GM10266 (cell line): ENCODE results near the gene RAP1GAP2.

Experiments used
- DNase-seq: peaks from one replicate; pipeline ENCODE4 v3.0.0; 2012; ENCODE audit errors: extremely low spot score
- TF ChIP-seq, protein P1 (sequence below): IDR thresholded peaks from 2 replicates; pipeline ENCODE4 v1.5.1; 2012; ENCODE audit warnings: mild to moderate bottlenecking, low read depth; ENCODE audit not compliant: control insufficient read depth, insufficient read depth; ENCODE audit errors: missing control alignments

RAP1GAP2 gene

DNA sequence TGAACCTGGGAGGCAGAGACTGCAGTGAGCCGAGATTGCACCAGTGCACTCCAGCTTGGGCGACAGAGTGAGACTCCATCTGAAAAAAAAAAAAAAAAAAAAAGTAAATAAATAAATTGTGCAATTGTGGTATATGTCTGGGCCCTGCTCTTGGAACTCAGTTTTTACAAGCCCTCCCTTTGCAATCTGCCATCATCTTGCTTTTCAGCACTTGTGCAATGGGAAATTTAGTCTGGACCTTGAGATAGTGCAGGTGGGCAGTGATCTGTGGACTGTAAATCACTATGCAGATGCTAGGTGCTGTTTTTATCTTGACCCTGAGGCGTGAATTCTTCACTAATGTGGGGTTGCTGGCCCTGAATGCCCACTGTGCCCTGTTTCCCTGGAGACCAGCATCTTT is 6.5 kb upstream of the RAP1GAP2 start:
- TF ChIP-seq, protein P1, sequence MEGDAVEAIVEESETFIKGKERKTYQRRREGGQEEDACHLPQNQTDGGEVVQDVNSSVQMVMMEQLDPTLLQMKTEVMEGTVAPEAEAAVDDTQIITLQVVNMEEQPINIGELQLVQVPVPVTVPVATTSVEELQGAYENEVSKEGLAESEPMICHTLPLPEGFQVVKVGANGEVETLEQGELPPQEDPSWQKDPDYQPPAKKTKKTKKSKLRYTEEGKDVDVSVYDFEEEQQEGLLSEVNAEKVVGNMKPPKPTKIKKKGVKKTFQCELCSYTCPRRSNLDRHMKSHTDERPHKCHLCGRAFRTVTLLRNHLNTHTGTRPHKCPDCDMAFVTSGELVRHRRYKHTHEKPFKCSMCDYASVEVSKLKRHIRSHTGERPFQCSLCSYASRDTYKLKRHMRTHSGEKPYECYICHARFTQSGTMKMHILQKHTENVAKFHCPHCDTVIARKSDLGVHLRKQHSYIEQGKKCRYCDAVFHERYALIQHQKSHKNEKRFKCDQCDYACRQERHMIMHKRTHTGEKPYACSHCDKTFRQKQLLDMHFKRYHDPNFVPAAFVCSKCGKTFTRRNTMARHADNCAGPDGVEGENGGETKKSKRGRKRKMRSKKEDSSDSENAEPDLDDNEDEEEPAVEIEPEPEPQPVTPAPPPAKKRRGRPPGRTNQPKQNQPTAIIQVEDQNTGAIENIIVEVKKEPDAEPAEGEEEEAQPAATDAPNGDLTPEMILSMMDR, result no peak
- no peak for DNase-seq

DNA sequence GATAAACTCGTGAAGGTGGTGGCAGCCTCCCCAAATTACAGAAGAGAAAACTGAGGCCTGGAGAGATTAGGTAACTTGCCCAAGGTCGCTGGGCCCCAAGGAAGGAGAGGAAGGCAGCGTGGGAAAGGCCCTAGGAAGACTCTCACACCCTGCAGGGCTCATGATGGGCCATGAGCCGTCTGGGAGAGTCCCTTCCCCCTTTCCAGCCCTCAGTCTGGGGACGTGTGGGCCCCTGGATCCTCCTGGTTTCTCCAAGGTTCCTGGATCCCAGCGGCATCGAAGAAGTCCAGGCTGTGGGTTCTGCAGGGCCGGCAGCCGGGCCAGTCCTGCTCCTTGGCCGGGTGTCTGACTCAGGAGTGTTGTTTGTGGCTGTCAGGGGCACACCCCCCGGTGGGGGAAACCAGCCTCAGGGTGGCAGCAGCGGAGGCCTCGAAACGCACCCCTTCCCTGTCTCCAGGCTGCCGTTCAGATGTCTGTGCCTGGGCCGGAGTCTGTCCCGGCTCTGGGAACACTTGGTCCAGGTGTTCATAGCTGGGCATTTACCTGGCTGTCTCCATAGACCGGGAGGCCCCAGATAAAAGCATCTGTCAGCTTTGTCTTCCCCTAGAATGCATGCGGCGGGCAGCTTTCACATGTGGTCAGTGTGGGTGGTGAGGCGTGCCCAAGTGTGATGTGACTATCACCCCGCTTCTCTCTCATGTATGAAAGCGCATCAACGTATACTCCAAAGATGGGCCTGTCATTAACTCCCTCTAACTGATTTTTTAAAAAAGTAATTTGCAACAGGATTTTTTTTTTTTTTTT is 3.7 kb upstream of the RAP1GAP2 start:
- DNase-seq, result no peak
- TF ChIP-seq, protein P1, result no peak

DNA sequence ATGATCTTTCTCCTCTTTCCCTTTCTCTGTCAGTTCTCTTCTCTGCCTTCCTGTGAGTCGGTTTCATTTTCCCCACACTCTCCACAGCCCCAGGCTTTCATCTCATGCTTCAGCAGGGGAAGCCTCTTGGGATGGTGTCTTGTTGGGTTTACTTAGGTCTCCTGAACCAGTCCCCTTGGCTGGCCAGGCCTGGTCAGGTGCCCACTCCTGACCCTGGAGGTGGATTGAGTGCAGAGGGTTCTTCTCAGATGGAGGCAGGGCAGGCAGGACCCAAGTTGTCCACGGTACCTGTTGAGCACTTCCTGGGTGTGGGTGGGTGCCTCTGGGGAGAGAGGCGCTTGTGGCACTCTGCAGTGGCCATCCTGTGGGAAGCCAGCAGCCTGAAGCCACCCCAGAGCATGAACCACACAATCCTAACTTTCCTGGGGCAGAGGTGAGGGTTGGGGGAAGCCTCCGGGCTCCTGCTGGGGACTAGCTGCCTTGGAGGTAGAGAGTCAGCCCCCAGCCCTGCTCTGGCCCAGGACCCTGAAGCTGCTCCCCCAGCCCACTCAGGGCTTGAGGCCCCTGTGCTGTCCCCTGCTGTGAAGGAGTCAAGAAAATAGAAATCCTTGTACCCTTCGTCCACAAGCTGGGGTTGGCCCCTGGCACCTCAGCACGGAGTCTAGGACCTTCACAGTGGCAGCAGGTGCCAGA is 2.0 kb upstream of the RAP1GAP2 start:
- TF ChIP-seq, protein P1, result no peak
- no peak for DNase-seq

DNA sequence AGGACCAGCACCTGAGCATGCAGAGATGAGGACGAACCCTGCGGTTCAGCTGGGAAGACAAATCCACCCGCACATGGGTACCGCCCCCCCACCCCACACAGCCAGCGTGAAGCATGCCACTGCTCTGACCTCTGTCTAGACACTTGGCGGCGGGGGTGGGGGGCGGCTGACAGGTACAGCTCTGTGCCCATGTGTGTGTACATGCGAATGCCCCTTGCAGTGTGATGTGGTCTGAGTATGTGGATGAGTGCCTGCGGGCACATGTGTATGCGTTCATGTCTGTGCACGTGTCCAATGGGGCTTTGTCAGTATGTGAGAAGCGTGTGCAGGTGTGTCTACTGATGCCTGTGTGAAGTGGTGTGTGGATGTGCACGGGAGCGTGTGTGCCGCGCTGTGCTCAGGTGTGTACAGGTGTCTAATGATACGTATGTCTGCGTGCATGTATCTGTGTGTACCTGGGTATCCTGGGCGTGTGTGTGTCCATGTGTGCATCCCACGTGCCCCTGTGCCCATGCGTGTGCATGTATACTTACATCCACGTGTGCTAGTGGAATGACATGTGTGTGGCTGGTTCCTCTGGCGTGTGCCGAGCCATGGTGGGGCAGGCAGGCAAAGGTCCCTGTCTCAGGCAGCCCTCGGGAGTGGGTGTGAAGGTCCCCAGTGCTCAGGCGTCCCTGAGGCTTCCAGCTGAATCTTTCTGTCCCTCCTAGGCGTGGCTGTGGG is 636 bp upstream of the RAP1GAP2 start:
- TF ChIP-seq, protein P1, result no peak
- DNase-seq, result no peak

DNA sequence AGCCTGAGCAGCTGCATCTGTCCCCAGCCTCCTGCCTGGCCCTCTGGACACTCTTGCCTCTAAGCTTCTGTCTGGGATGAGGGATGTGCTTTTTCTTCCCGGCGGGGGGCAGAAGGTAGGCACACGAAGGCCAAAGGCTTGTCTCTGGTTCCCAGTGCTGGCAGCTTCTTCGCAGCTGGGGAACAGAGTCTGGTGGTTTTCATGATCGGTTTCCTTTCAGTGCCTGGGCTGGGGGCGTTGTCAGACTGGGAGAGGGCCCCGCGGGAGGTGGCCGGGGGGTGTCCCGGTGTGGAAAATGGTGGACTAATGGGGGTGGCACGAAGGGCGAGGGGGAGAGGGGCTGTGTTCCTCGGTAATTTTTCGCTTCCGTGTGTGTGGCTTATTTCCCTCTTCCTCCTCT is 988 bp downstream of the RAP1GAP2 start:
- TF ChIP-seq, protein P1, result no peak
- DNase-seq, result no peak

DNA sequence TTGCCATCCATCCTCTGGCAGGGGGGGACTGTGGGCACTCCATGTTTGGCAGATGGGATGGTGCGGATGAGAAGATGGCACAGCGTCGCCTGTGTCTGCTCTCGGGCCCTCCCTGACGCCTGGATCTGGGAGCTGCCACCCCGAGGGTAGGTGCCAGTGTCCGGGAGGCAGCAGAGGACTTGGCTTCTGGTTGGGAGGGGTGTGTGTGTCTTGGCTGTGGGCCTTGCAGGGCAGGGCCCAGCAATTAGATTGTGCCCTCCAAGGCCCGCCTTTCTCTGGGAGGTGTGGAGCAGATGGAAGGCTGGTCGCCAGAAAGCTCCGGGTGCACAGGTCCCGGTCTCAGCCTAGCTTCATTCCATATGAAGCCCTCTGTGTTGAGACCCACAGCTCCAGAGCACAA is 1.4 kb downstream of the RAP1GAP2 start:
- TF ChIP-seq, protein P1, result no peak

DNA sequence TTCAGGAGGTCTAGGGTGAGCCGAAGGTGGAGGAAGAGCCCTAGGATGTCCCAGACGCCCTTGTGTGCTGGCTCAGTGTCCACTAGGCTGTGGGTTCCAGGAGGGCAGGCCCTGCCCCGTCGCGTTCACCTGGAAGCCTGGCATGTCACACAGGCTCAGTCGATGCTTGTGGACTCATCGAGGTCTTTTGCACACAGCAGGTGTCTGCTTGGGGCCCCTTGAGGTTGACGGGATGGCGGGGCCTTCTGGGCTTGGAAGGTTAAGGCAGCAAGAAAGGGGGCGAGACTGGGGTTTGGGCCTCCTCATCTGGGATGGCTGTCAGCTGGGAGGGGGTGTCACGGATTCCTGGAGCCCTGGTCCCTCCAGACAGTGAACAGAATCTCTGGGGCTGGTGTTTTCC is 1.9 kb downstream of the RAP1GAP2 start:
- DNase-seq, result no peak
- TF ChIP-seq, protein P1, result no peak

More for the DNA sequence above, 1.4 kb downstream of the RAP1GAP2 start:
- no peak for DNase-seq
